Gastroesophageal sphincter (tissue), 3 donors: ENCODE data around the gene IFNA7.
"Not testable (repeated sequence)": the region's sequence is repeated elsewhere in the genome, so short reads cannot be mapped to it uniquely, and the experiment has no call there.

Experiments
- CTCF ChIP-seq, 4 experiments: fragments of 200-600 bp in 2 of 4; fragments of 450-650 bp in 2 of 4; sonication (generic) in 1 of 4; IDR thresholded peaks; one replicate each; pipeline ENCODE4 v1.5.1; 2017 to 2019; ENCODE audit warnings: antibody characterized with exemption in 4 of 4, mild to moderate bottlenecking in 2 of 4, moderate library complexity in 2 of 4
- EP300 ChIP-seq: sonication (generic); formaldehyde crosslinking; IDR thresholded peaks from one replicate; pipeline ENCODE4 v1.6.1; 2017; ENCODE audit warnings: antibody characterized with exemption, mild to moderate bottlenecking

DNA sequence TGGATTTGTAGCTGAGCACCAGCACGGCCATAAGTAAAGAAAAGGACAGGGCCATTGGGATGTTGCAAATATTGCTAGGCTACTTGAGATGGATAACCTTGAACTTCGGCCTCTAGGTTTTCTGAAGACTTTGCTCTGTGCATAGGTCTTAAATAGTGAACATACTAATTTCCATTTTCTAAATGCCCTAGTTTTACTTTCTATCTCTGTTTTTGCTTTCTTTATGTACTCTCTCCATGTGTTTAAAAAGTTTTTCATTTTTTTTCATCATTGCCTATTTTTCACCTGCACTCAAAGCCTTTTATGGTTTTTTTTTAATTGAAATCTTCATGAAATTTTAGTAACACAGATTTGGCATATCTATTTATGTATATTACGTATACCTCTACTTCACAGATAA lies 5.0 kb upstream of the IFNA7 start, which contains the start of gene IFNA10:
- not testable (repeated sequence) for TF ChIP-seq CTCF (IDR thresholded peaks at IDR 0.05); EP300
